IPS-20b (cell line): ENCODE results near the gene SYNPO.

ENCODE experiments used
- H3K27ac ChIP-seq: one replicate; pipeline ENCODE4 v1.5.1; 2013; ENCODE audit warnings: low read length
- H3K27me3 ChIP-seq: 2 replicates; pipeline ENCODE4 v1.6.1; 2013; ENCODE audit warnings: mild to moderate bottlenecking, low read length, inconsistent platforms; ENCODE audit not compliant: insufficient read depth
- H3K36me3 ChIP-seq: 2 replicates; pipeline ENCODE4 v1.6.1; 2013; ENCODE audit warnings: low read depth, mild to moderate bottlenecking, inconsistent platforms, low read length, moderate library complexity; ENCODE audit not compliant: insufficient read depth
- H3K4me1 ChIP-seq: 2 replicates; pipeline ENCODE4 v1.6.1; 2013; ENCODE audit warnings: mild to moderate bottlenecking, control low read depth, inconsistent platforms, low read length, moderate library complexity; ENCODE audit not compliant: insufficient read depth
- H3K4me3 ChIP-seq: 2 replicates; pipeline ENCODE4 v1.5.1; 2013; ENCODE audit warnings: mild to moderate bottlenecking, low read length, inconsistent platforms
- H3K9ac ChIP-seq: 2 replicates; pipeline ENCODE4 v1.6.1; 2013; ENCODE audit warnings: low read depth, mild to moderate bottlenecking, inconsistent platforms, low read length, moderate library complexity
- H3K9me3 ChIP-seq: 2 replicates; pipeline ENCODE4 v1.6.1; 2013; ENCODE audit warnings: mild to moderate bottlenecking, low read depth, low read length, inconsistent platforms; ENCODE audit not compliant: insufficient read depth

The SYNPO gene

GRCh38 chr5:150619359-150620230 lies 20.9 kb upstream of the SYNPO start:
- Histone ChIP-seq H3K27ac (no peak overlapping the region), H3K4me1 (no peaks in the 10 kb centered on the region), H3K9ac (no peak overlapping the region), H3K9me3 (no peaks in the 10 kb centered on the region), H3K36me3 (no peaks in the 10 kb centered on the region), H3K27me3 (peaks cover 18% of the 10 kb centered on the region), H3K4me3 (no peak overlapping the region)

- no peak overlapping the region for H3K27ac ChIP-seq
- H3K36me3 ChIP-seq, result no peaks in the 10 kb centered on the region
- H3K4me1 ChIP-seq, result no peaks in the 10 kb centered on the region
- H3K9ac ChIP-seq, result no peak overlapping the region
- peaks cover 34% of the 10 kb centered on the region for H3K27me3 ChIP-seq
- no peaks in the 10 kb centered on the region for H3K9me3 ChIP-seq
- no peak overlapping the region for H3K4me3 ChIP-seq
These were observed 19.2 kb upstream of the SYNPO start for GRCh38 chr5:150621301-150621700.

- Histone ChIP-seq H3K9me3 (no peaks in the 10 kb centered on the region), H3K4me1 (no peaks in the 10 kb centered on the region), H3K27me3 (peaks cover 39% of the 10 kb centered on the region), H3K4me3 (no peak overlapping the region), H3K27ac (no peak overlapping the region), H3K36me3 (no peaks in the 10 kb centered on the region), H3K9ac (no peak overlapping the region)
These were observed 18.3 kb upstream of the SYNPO start for GRCh38 chr5:150622157-150622556.

- Histone ChIP-seq H3K36me3 (no peaks in the 10 kb centered on the region), H3K27ac (no peak overlapping the region), H3K4me1 (no peaks in the 10 kb centered on the region), H3K4me3 (no peak overlapping the region), H3K9ac (no peak overlapping the region), H3K9me3 (no peaks in the 10 kb centered on the region), H3K27me3 (peaks cover 39% of the 10 kb centered on the region)
These were observed 17.1 kb upstream of the SYNPO start for GRCh38 chr5:150623152-150623877.

GRCh38 chr5:150623878-150624216 lies 16.6 kb upstream of the SYNPO start:
- Histone ChIP-seq H3K4me1 (no peaks in the 10 kb centered on the region), H3K27me3 (peaks cover 39% of the 10 kb centered on the region), H3K9ac (no peak overlapping the region), H3K9me3 (no peaks in the 10 kb centered on the region), H3K27ac (no peak overlapping the region), H3K36me3 (no peaks in the 10 kb centered on the region), H3K4me3 (peak overlapping the region; percentile 71; the same call in 1 of the 2 replicates)

GRCh38 chr5:150624334-150625163 lies 15.9 kb upstream of the SYNPO start:
- H3K36me3 ChIP-seq, result no peaks in the 10 kb centered on the region
- peaks cover 39% of the 10 kb centered on the region for H3K27me3 ChIP-seq
- no peaks in the 10 kb centered on the region for H3K4me1 ChIP-seq
- peak overlapping the region; percentile 71 for H3K4me3 ChIP-seq
- no peak overlapping the region for H3K27ac ChIP-seq
- no peak overlapping the region for H3K9ac ChIP-seq
- H3K9me3 ChIP-seq, result no peaks in the 10 kb centered on the region

- Histone ChIP-seq H3K4me1 (no peaks in the 10 kb centered on the region), H3K9me3 (no peaks in the 10 kb centered on the region), H3K4me3 (peak overlapping the region; percentile 69), H3K27ac (no peak overlapping the region), H3K9ac (no peak overlapping the region), H3K36me3 (no peaks in the 10 kb centered on the region), H3K27me3 (peaks cover 39% of the 10 kb centered on the region)
These were observed 15.3 kb upstream of the SYNPO start for GRCh38 chr5:150625164-150625535.

- Histone ChIP-seq H3K27me3 (peaks cover 39% of the 10 kb centered on the region), H3K4me1 (no peaks in the 10 kb centered on the region), H3K9ac (no peak overlapping the region), H3K9me3 (no peaks in the 10 kb centered on the region), H3K4me3 (no peak overlapping the region; the same call in 1 of the 2 replicates), H3K36me3 (no peaks in the 10 kb centered on the region), H3K27ac (no peak overlapping the region)
These were observed 14.4 kb upstream of the SYNPO start for GRCh38 chr5:150625831-150626746.

GRCh38 chr5:150626853-150627276 lies 13.6 kb upstream of the SYNPO start:
- peaks cover 39% of the 10 kb centered on the region for H3K27me3 ChIP-seq
- no peak overlapping the region for H3K27ac ChIP-seq
- H3K9ac ChIP-seq, result no peak overlapping the region
- H3K9me3 ChIP-seq, result no peaks in the 10 kb centered on the region
- no peak overlapping the region for H3K4me3 ChIP-seq
- H3K4me1 ChIP-seq, result no peaks in the 10 kb centered on the region
- H3K36me3 ChIP-seq, result no peaks in the 10 kb centered on the region

GRCh38 chr5:150627731-150628545 lies 12.5 kb upstream of the SYNPO start:
- peaks cover 36% of the 10 kb centered on the region for H3K27me3 ChIP-seq
- no peaks in the 10 kb centered on the region for H3K36me3 ChIP-seq
- H3K9ac ChIP-seq, result no peak overlapping the region
- H3K4me3 ChIP-seq, result no peak overlapping the region
- no peaks in the 10 kb centered on the region for H3K9me3 ChIP-seq
- H3K4me1 ChIP-seq, result no peaks in the 10 kb centered on the region
- no peak overlapping the region for H3K27ac ChIP-seq
